Retinal pigment epithelial cell (primary cell): ENCODE data around the gene FAM184A.

Source experiments
- DNase-seq: peaks from one replicate; pipeline ENCODE4 v3.0.0-alpha.2; 2010; ENCODE audit warnings: low read depth
- H3K4me3 ChIP-seq: 2 replicates; pipeline ENCODE4 v1.5.1; 2011; ENCODE audit warnings: mild to moderate bottlenecking, low read length, control low read depth, moderate library complexity
- CTCF ChIP-seq: conservative IDR thresholded peaks from 2 replicates; pipeline ENCODE4 v1.5.1; 2011; ENCODE audit warnings: low read depth, low read length, control low read depth, inconsistent platforms

FAM184A gene

GRCh38 chr6:118967239-118967638 is 111.2 kb downstream of the FAM184A start:
- no peak overlapping the region for H3K4me3 ChIP-seq
- DNase-seq: no peak
- TF ChIP-seq CTCF: no peak

- H3K4me3 ChIP-seq: no peak overlapping the region
- DNase-seq: no peak
- TF ChIP-seq CTCF: no peak
Observed at GRCh38 chr6:118965843-118966370, 112.6 kb downstream of the FAM184A start.

- no peak for TF ChIP-seq CTCF
Observed at GRCh38 chr6:118965371-118965770, 113.1 kb downstream of the FAM184A start.

GRCh38 chr6:118963003-118963402 is 115.5 kb downstream of the FAM184A start:
- TF ChIP-seq CTCF: no peak
- no peak for DNase-seq
- no peak overlapping the region for H3K4me3 ChIP-seq

More at GRCh38 chr6:118965371-118965770, 113.1 kb downstream of the FAM184A start:
- DNase-seq: no peak
- H3K4me3 ChIP-seq: no peak overlapping the region

- DNase-seq: no peak
- TF ChIP-seq CTCF: no peak
- no peak overlapping the region for H3K4me3 ChIP-seq
Observed at GRCh38 chr6:118959903-118960302, 118.6 kb downstream of the FAM184A start.

- no peak for DNase-seq
- no peak overlapping the region for H3K4me3 ChIP-seq
- no peak for TF ChIP-seq CTCF
Observed at GRCh38 chr6:118953391-118953790, 125.1 kb downstream of the FAM184A start.

- no peak for DNase-seq
- TF ChIP-seq CTCF: no peak
- H3K4me3 ChIP-seq: no peak overlapping the region
Observed at GRCh38 chr6:118952683-118953082, 125.8 kb downstream of the FAM184A start.
